Thyroid gland (tissue), 4 donors: ENCODE data around the gene CMAS. TPM values are rescaled to one million over a fixed set of nuclear protein-coding genes. Genes with fewer than 3 reads are reported as not detected.
"Not testable (repeated sequence)": the region's sequence is repeated elsewhere in the genome, so short reads cannot be mapped to it uniquely, and the experiment has no call there.

Source experiments
- DNase-seq, 2 donors: peaks; one replicate each; pipeline ENCODE4 v3.0.0-alpha.2; 2019
- H3K27ac ChIP-seq, 3 donors: fragments of 200-600 bp; sonication (generic); 1 replicate in 2 of 3; 2 replicates in 1 of 3; pipeline ENCODE4 v1.5.1; 2016 to 2019; ENCODE audit warnings: mild to moderate bottlenecking in 1 of 3, moderate library complexity in 1 of 3
- H3K27me3 ChIP-seq: fragments of 200-600 bp; sonication (generic); one replicate; pipeline ENCODE4 v1.5.1; 2019
- H3K36me3 ChIP-seq, 2 donors: fragments of 200-600 bp; sonication (generic); one replicate each; pipeline ENCODE4 v1.5.1; 2016 to 2019
- H3K4me1 ChIP-seq, 2 donors: fragments of 200-600 bp; sonication (generic); one replicate each; pipeline ENCODE4 v1.5.1; 2017 to 2019
- H3K4me3 ChIP-seq, 3 donors: fragments of 200-600 bp; sonication (generic); replicated peaks in 1 of 3; 1 replicate in 2 of 3; 2 replicates in 1 of 3; pipeline ENCODE4 v1.5.1; 2016; ENCODE audit warnings: mild to moderate bottlenecking in 1 of 3
- H3K9me3 ChIP-seq: fragments of 200-600 bp; sonication (generic); one replicate; pipeline ENCODE4 v1.5.1; 2017
- CTCF ChIP-seq, 6 experiments: fragments of 200-600 bp in 3 of 6; fragments of 450-650 bp in 3 of 6; sonication (generic) in 3 of 6; IDR thresholded peaks; one replicate each; pipeline ENCODE4 v1.5.1; 2016 to 2019; ENCODE audit warnings: antibody characterized with exemption in 6 of 6, mild to moderate bottlenecking in 2 of 6, inconsistent platforms in 1 of 6, moderate library complexity in 1 of 6
- POLR2A ChIP-seq, 2 donors: fragments of 450-650 bp; IDR thresholded peaks; one replicate each; pipeline ENCODE4 v1.6.1; 2017; ENCODE audit warnings: antibody characterized with exemption in 2 of 2, mild to moderate bottlenecking in 2 of 2, moderate library complexity in 1 of 2
- WGBS, 2 donors: methylation state at CpG; one replicate each; pipeline ENCODE4 v1.1.5; 2017; 5-methylcytosine and 5-hydroxymethylcytosine counted together
- intact Hi-C: fragments of 100-400 bp; cut with DNase I; formaldehyde crosslinking; loops from one replicate; pipeline ENCODE4 v1.15.1; 2023
- total RNA-seq, 4 donors: library from RNA; depleted of rRNA; stranded (reverse); fragments of >200 nt; gene quantifications; one replicate each; pipeline ENCODE4 v1.2.3, GENCODE V29; 2016

Gene CMAS
- total RNA-seq, 4 donors from 2014 or later = 24.1 to 32.7 (median 26.3) TPM

GRCh38 chr12:22008196-22008595, 37.8 kb upstream of the CMAS start:
- H3K36me3 ChIP-seq = no peaks in the 10 kb centered on the region
- no peak overlapping the region for H3K27ac ChIP-seq
- no peaks in the 10 kb centered on the region for H3K9me3 ChIP-seq
- DNase-seq = no peak
- 87 to 94% methylated on average over 6 to 7 of the region's 7 CpGs for WGBS, 2 donors
- no peak overlapping the region for H3K4me3 ChIP-seq
- H3K4me1 ChIP-seq = no peaks in the 10 kb centered on the region
- H3K27me3 ChIP-seq = no peaks in the 10 kb centered on the region
- intact Hi-C loops = no loop called here
- TF ChIP-seq CTCF (IDR thresholded peaks at IDR 0.05) = no peak

GRCh38 chr12:22014041-22014782, 31.8 kb upstream of the CMAS start:
- intact Hi-C loops = no loop called here
- no peaks in the 10 kb centered on the region for H3K4me1 ChIP-seq

GRCh38 chr12:22014783-22015144, 31.3 kb upstream of the CMAS start:
- no peak for TF ChIP-seq CTCF (IDR thresholded peaks at IDR 0.05)
- TF ChIP-seq POLR2A (IDR thresholded peaks at IDR 0.05) = no peak
- Histone ChIP-seq H3K9me3 (no peaks in the 10 kb centered on the region), H3K27me3 (no peaks in the 10 kb centered on the region), H3K4me3 (no peak overlapping the region), H3K4me1 (no peaks in the 10 kb centered on the region), H3K27ac (no peak overlapping the region), H3K36me3 (no peaks in the 10 kb centered on the region)
- DNase-seq = no peak
- WGBS, 2 donors = 70 to 71% methylated on average over 7 of the region's 7 CpGs
- intact Hi-C loops = no loop called here

More at GRCh38 chr12:22014041-22014782, 31.8 kb upstream of the CMAS start:
- TF ChIP-seq POLR2A (IDR thresholded peaks at IDR 0.05) = no peak
- TF ChIP-seq CTCF (IDR thresholded peaks at IDR 0.05) = no peak
- DNase-seq = no peak
- Histone ChIP-seq H3K4me3 (no peak overlapping the region), H3K36me3 (no peaks in the 10 kb centered on the region), H3K9me3 (no peaks in the 10 kb centered on the region), H3K27me3 (no peaks in the 10 kb centered on the region), H3K27ac (no peak overlapping the region)
- WGBS, 2 donors = 59 to 65% methylated on average over 7 of the region's 7 CpGs

GRCh38 chr12:22016982-22017381, 29.0 kb upstream of the CMAS start:
- DNase-seq = no peak
- Histone ChIP-seq H3K9me3 (no peaks in the 10 kb centered on the region), H3K36me3 (no peaks in the 10 kb centered on the region), H3K4me1 (no peaks in the 10 kb centered on the region), H3K4me3 (no peak overlapping the region), H3K27me3 (no peaks in the 10 kb centered on the region), H3K27ac (no peak overlapping the region)
- TF ChIP-seq POLR2A (IDR thresholded peaks at IDR 0.05) (no peak), CTCF (IDR thresholded peaks at IDR 0.05) (no peak)
- intact Hi-C loops = no loop called here

- Histone ChIP-seq H3K4me1 (no peaks in the 10 kb centered on the region), H3K36me3 (no peaks in the 10 kb centered on the region), H3K9me3 (no peaks in the 10 kb centered on the region), H3K27me3 (no peaks in the 10 kb centered on the region), H3K4me3 (no peak overlapping the region), H3K27ac (no peak overlapping the region)
- TF ChIP-seq CTCF (IDR thresholded peaks at IDR 0.05) (peak in 4 of 6 experiments; percentile 19 to 56 (median 52)), POLR2A (IDR thresholded peaks at IDR 0.05) (no peak)
- WGBS, 2 donors = 56% methylated on average over 6 of the region's 6 CpGs
- DNase-seq = no peak
- intact Hi-C loops = no loop called here
Observed at GRCh38 chr12:22018860-22019259, 27.2 kb upstream of the CMAS start.

GRCh38 chr12:22023489-22023888, 22.5 kb upstream of the CMAS start:
- H3K36me3 ChIP-seq, intact Hi-C loops: not testable (repeated sequence)

More at GRCh38 chr12:22023489-22023888, 22.5 kb upstream of the CMAS start:
- not testable (repeated sequence) for H3K9me3 ChIP-seq, H3K4me3 ChIP-seq, DNase-seq, H3K27ac ChIP-seq, H3K4me1 ChIP-seq, H3K27me3 ChIP-seq
